BJ (cell line): ENCODE data around the gene SPAG17. TPM values are rescaled to one million over a fixed set of nuclear protein-coding genes. Genes with fewer than 3 reads are reported as not detected.

Experiments
- CTCF ChIA-PET: fragments of 350-600 bp; formaldehyde crosslinking; extraction: SDS; loops from one replicate; lab custom pipeline; 2021; ENCODE audit warnings: antibody characterized with exemption, inconsistent platforms; lab: Yijun Ruan, JAX
- POLR2A ChIA-PET: fragments of 300-600 bp; sonication (Branson Sonifier 250); formaldehyde crosslinking; extraction: SDS; loops from one replicate; lab custom pipeline; 2021; ENCODE audit warnings: antibody characterized with exemption; lab: Charles Lee
- DNase-seq: peaks from one replicate; pipeline ENCODE4 v3.0.0-alpha.2; 2011; ENCODE audit warnings: low read depth
- H3K27me3 ChIP-seq: 2 replicates; pipeline ENCODE4 v1.6.0; 2011; ENCODE audit warnings: low read length; ENCODE audit not compliant: control insufficient read depth, insufficient read depth
- H3K36me3 ChIP-seq: 2 replicates; pipeline ENCODE4 v1.5.1; 2011; ENCODE audit warnings: low read length; ENCODE audit not compliant: control insufficient read depth, insufficient read depth
- H3K4me3 ChIP-seq: 2 replicates; pipeline ENCODE4 v1.5.1; 2011; ENCODE audit warnings: low read depth, mild to moderate bottlenecking, control low read depth, low read length
- polyA plus RNA-seq: library from polyadenylated mRNA; depleted of rRNA; stranded (reverse); fragments of >200 nt; gene quantifications from 2 replicates; pipeline ENCODE4 v1.2.3, GENCODE V29; 2011
- TF ChIP-seq, protein P1 (sequence below): IDR thresholded peaks from 2 replicates; pipeline ENCODE4 v1.5.1; 2011; ENCODE audit warnings: low read depth, mild to moderate bottlenecking, control low read depth, inconsistent platforms, low read length, moderate library complexity; ENCODE audit not compliant: insufficient read depth

Gene SPAG17
- polyA plus RNA-seq, 1 experiment, result 0.09 TPM

DNA sequence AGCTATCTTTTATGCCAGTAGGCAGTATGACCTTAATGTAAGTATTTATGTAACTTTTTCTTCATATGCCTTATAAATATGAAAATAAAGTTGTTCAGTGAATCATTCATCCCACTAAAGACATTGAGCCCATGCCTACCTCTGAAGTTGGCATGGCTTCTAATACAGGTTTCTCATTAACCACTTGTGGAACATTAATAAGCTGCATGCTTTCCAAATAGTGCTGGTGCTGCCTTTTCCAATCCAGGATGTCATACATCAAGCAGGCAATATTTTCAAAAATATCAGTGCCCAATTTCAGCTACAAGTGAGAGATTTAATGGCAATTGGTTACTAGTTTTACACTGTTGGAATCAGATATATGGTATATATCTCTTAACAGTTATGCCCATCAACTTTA lies 92.0 kb downstream of the SPAG17 start:
- TF ChIP-seq, protein P1, sequence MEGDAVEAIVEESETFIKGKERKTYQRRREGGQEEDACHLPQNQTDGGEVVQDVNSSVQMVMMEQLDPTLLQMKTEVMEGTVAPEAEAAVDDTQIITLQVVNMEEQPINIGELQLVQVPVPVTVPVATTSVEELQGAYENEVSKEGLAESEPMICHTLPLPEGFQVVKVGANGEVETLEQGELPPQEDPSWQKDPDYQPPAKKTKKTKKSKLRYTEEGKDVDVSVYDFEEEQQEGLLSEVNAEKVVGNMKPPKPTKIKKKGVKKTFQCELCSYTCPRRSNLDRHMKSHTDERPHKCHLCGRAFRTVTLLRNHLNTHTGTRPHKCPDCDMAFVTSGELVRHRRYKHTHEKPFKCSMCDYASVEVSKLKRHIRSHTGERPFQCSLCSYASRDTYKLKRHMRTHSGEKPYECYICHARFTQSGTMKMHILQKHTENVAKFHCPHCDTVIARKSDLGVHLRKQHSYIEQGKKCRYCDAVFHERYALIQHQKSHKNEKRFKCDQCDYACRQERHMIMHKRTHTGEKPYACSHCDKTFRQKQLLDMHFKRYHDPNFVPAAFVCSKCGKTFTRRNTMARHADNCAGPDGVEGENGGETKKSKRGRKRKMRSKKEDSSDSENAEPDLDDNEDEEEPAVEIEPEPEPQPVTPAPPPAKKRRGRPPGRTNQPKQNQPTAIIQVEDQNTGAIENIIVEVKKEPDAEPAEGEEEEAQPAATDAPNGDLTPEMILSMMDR, result no peak
- Histone ChIP-seq H3K36me3 (no peaks in the 10 kb centered on the region), H3K4me3 (no peak overlapping the region), H3K27me3 (peaks cover 1% of the 10 kb centered on the region)
- ChIA-PET CTCF (no interaction called here), POLR2A (no interaction called here)
- DNase-seq, result no peak

DNA sequence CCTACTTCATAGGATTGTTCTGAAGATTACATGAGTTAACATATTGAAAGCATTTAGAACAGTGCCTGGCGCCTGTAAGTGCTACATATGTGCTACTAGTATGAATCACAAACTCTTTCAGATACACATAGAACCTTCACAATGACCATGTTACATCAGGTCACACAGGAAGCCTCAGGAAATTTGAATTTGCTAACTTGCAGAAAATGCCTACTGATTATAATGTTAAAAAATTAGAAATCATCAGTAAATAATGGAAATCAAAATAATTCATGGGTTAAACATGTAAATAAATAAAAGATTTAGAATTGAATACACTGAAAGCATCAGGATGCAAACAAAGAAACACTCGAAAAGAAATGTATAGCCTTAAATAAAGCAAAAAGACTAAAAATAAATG lies 94.9 kb downstream of the SPAG17 start:
- Histone ChIP-seq H3K27me3 (peaks cover 1% of the 10 kb centered on the region), H3K4me3 (no peak overlapping the region), H3K36me3 (no peaks in the 10 kb centered on the region)
- DNase-seq, result no peak
- CTCF ChIA-PET, result no interaction called here
- TF ChIP-seq, protein P1, result no peak
- POLR2A ChIA-PET, result no interaction called here

DNA sequence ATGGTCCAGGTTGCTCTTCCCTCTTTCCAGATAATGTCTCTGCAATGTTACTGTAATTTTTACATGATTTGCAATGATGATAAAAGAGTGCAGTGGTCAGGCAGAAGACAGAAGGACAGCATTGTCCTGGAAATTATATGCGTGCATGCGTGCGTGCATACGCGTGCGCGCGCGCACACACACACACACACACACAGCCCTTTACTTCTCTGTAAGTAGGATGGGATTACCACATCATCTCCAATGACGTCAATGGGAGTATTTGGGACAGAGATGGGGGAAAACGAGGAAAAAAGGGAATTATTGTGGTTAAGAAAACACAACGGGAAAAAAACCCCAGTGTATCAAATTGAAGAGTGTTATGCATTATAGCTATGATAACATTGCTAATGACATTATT lies 99.7 kb downstream of the SPAG17 start:
- H3K4me3 ChIP-seq, result no peak overlapping the region
- H3K27me3 ChIP-seq, result no peaks in the 10 kb centered on the region
- TF ChIP-seq, protein P1, result no peak
- no peak for DNase-seq
- ChIA-PET CTCF (interaction anchor here (0.7 to 1.2 kb wide), 2 partner anchors 8 to 17 kb away, joined by 3 to 4 read pairs; no protein-coding TSS in a partner anchor), POLR2A (no interaction called here)
- no peaks in the 10 kb centered on the region for H3K36me3 ChIP-seq

DNA sequence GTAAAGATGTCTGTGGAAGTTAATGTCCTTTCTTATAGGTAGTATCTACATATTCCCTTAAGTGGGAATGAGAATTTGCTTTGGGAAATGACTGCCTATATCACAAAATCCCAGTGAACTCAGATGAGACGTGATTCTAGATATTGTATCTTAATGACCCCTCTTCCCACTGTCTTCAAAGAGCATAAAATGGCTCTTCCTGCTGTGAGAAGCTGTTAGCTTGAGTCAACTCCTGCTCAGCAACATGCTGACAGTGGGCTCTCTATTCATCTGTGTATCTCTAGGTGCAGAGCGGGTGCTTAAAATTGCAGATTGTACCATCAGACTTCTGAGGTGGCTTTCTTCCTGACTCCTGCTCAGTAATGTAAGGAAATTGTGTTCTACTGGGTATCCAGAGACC lies 100.6 kb downstream of the SPAG17 start:
- ChIA-PET CTCF (no interaction called here), POLR2A (no interaction called here)
- Histone ChIP-seq H3K4me3 (no peak overlapping the region), H3K27me3 (no peaks in the 10 kb centered on the region), H3K36me3 (no peaks in the 10 kb centered on the region)
- TF ChIP-seq, protein P1, result no peak
- DNase-seq, result no peak

DNA sequence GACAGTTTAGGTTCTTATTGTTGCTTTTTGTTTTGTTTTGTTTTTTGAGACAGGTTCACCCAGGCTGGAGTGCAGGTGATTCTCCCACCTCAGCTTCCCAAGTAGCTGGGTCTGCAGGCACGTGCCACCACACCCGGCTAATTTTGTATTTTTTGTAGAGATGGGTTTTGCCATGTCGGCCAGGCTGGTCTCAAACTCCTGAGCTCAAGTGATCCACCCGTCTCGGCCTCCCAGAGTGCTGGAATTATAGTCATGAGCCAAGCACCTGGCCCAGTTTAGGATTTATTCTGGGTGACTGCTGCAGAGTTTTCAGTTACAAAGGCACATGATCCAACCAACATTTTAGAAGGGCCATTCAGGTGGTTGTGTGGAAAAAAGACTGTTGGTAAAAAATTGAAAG lies 102.0 kb downstream of the SPAG17 start:
- no peak overlapping the region for H3K4me3 ChIP-seq
- POLR2A ChIA-PET, result no interaction called here
- H3K36me3 ChIP-seq, result no peaks in the 10 kb centered on the region
- TF ChIP-seq, protein P1, result no peak
- CTCF ChIA-PET, result interaction anchor here (1.3 kb wide), 1 partner anchor 69 kb away, joined by 3 read pairs; no protein-coding TSS in a partner anchor
- DNase-seq, result no peak
- no peaks in the 10 kb centered on the region for H3K27me3 ChIP-seq
